8988T (cell line): ENCODE results near the gene SLC25A11.

Source experiments
- DNase-seq: peaks from one replicate; pipeline ENCODE4 v3.0.0; 2011

SLC25A11 gene

DNA sequence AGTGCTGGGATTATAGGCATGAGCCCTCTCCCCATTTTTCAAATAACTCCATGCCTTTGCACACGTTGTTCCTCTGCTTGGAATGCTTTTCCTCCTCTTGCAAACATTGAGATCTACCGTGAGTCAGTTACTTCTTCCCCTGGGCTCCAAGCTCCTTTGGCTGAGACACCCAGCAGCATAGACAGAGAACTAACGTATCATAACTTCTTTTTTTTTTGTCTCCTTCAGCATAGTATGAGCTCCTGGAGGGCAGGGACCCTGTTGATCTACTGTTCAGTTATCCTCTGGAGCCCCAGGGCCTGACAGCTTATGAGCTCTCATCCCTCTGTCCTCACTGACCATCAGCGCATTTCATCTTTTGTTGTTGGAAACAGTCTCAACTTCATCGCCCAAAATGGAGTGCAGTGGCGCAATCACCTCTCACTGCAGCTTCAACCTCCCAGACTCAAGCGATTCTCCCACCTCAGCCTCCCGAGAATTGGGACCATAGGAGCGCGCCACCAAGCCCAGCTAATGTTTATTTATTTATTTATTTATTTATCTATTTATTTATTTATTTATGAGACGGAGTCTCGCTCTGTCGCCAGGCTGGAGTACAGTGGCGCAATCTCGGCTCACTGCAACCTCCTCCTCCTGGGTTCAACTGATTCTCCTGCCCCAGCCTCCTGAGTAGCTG lies 25.6 kb upstream of the SLC25A11 start:
- no peak for DNase-seq

DNA sequence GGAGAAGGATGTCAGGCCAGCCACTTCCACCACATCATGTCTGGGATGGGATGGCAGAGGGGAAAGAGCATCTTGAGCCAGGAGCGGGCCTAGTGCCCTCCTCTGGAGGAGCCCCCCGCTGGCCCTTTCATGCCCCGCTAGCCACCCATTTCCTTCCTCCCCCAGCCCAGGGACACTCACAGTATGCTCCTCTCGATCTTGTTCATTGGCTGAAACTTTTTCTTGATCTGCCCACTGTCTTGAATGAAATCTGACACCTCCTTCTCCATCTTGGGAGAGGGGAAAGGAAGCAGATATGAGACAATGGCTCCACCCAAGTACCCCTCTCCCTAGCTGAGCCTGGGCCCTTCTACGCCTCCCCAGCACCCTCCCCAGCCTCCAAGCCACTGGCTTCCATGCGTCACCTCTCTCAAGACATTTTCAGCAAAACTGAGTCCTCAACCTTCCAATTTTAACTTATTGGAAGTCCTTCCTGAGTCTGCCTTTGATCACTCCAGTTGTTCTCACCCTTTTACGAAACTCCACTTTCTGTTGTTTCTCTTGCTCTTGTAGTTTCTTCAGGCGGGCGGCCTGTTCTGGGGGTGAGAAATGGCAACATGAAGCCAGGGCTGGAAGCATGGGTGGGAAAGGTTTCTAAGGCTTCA lies 20.6 kb upstream of the SLC25A11 start:
- no peak for DNase-seq

DNA sequence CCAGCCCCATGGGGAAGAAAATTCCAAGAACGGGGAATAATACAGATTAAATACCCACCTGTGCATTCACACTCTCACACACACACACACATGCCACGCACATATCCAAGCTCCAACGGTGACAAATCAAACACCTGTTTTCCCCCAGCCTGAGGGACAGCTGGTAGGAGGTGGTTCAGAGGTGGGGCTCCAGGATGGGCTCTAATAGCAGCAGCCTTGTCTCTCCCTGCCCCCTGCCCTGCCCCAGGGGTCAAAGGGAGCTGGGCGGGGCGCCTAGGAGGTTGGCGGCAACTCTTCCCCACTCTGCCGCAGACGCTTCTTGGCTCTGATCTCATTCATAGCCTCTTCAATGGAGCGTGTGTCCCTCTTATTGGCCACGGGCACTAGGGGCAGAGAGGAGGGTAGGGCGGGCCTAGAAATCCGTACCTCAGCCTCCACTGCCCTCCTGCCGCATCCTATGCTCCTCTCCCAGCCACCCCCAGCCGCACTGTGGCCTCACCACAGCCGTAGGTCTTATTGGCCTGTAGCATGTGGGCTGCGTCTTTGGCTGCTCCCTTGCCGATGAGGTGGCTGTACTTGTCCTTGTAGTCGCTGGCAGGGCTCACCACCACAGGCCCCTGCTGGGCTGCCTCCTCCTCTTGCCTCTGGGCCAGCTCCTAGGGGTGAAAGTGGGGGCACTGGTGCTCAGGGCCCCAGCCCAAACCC lies 19.6 kb upstream of the SLC25A11 start:
- DNase-seq = no peak

DNA sequence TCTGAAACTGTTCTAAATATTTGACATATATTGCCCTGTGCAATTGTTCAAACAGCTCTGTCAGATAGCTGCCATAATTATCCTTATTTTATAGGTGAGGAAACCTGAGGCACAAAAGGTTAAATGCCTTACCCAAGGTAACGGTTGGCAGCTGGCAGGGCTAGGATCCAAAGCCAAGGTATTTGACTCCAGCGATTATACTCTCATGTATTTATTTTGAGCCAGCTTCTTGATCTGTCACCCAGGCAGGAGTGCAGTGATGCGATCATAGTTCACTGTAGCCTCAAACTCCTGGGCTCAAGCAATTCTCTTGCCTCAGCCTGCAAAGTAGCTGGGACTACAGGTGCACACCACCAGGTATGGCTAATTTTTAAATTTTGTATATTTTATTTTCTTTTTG lies 18.3 kb upstream of the SLC25A11 start:
- DNase-seq = no peak

DNA sequence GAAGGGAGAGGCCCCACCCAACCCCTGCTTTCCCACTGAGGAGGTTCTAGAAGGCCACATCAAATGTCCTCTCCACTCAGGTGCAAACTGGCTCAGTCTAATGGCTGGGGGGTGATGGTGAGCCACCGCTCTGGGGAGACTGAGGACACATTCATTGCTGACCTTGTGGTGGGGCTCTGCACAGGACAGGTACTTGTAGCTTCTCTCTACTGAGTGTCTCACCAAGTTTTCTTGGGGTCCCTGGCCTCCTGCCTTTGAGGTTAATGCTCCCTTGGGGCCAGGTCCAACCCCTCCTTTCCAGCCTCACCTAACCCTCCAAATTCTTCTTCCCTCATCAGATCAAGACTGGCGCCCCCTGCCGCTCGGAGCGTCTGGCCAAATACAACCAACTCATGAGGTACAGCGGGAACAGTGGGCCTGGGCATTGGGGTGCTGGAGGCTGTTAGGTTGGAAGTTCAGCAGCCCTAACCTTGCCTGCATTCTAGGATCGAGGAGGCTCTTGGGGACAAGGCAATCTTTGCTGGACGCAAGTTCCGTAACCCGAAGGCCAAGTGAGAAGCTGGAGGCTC lies 16.7 kb upstream of the SLC25A11 start:
- DNase-seq = no peak

DNA sequence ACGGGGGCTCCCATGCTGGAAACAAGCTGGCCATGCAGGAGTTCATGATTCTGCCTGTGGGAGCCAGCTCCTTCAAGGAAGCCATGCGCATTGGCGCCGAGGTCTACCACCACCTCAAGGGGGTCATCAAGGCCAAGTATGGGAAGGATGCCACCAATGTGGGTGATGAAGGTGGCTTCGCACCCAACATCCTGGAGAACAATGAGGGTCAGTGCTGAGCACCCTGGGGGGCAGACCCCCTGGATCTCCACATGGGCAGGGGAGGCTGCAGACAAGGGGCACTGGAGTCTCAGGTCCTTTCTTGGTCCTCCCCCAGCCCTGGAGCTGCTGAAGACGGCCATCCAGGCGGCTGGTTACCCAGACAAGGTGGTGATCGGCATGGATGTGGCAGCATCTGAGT lies 15.2 kb upstream of the SLC25A11 start:
- no peak for DNase-seq

DNA sequence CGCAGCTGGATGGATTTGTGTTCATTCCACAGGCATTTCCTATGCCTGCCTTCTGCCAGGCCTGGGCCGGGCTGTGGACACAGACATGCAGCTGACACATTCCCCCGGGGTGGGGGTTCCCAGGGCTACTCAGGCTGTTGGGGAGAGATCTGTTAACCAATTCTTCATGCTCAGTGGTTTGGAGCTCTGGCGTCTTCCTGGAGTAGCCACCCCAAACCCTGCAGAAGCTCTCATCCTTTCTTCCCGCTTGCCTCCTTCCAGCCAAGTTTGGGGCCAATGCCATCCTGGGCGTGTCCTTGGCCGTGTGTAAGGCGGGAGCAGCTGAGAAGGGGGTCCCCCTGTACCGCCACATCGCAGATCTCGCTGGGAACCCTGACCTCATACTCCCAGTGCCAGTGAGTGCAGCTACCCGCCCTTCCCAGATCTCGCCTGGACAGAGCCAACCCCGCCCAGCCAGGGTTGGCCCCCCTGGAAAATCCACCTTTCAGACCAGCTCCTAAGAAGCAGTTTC lies 13.7 kb upstream of the SLC25A11 start:
- DNase-seq = no peak

DNA sequence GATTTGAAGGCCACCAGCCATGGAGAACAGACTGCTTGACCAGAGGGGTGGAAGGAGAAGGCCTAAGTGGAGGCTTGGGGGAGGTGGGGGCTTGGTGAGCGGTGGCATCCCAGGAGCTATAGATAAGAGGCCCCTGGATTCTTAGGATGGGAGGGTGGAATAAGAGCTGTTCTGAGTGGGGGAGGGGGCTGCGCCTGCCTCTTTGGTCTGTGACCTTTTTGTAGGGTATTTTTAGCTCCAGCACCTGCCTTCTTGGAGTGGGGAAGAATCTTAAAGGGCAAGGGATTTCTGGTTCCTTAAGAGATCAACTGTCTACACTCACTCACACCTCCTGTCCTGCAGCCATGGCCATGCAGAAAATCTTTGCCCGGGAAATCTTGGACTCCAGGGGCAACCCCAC lies 11.6 kb upstream of the SLC25A11 start:
- DNase-seq = no peak

DNA sequence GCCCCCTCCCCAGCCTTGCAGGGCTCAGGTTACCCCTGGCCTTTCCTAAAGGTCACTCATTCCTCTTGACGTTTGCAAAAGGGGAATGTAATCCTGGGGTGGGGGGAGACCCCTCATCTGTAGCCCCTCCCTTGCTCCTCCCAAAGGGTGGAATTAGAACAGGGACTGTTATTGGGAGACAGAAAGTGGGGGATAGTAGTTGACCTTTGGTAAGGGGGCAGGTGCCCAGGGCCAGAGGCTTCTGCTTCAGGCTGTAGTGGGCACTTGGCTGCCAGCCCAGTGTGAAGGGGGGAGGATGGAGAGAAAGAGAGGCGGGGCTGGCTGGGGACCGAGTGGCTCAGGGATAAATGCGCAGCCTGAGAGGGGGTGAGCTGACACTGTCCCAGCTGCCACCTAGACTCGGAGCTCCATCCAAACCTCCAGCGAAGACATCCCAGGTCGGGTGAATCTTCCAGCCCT lies 10.9 kb upstream of the SLC25A11 start, which contains the start of gene ENO3:
Gene ENO3 (plus strand): TSS at position 374 of the 459 bp plus-strand sequence. CDS start 711 bp downstream, outside the sequence.
- no peak for DNase-seq

DNA sequence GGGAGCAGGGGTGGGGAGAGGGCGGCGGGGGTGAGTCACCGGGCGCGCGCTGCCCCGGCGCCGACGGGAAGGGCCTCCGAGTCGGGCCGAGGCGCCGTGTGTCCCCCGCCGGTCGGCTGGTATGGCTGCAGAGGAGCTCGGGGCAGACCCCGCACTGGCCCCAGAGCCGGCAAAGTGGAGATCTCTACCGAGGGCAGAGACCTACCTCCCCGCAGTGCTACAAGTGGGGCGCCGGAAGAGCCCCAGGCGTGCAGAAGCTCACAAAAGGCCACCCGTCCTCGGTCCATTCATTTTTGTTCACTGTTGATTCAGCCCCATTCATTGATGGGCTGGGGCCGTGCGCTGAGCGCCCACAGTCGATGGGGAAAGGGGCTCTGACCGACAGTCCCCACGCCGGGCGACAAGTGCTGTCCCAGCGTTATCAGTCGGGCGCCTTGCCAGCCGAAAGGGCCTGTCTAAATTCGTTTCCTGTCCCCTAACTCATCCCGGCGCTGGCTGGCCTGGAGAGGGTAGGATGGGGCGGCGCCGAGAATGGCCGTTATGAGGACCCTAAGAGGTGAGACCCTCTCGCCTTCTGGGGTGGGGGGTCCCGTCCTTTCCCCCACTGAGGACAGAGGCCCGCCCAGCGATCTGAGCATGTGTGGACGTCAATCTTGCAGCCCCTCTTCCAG lies 10.4 kb upstream of the SLC25A11 start:
- no peak for DNase-seq

DNA sequence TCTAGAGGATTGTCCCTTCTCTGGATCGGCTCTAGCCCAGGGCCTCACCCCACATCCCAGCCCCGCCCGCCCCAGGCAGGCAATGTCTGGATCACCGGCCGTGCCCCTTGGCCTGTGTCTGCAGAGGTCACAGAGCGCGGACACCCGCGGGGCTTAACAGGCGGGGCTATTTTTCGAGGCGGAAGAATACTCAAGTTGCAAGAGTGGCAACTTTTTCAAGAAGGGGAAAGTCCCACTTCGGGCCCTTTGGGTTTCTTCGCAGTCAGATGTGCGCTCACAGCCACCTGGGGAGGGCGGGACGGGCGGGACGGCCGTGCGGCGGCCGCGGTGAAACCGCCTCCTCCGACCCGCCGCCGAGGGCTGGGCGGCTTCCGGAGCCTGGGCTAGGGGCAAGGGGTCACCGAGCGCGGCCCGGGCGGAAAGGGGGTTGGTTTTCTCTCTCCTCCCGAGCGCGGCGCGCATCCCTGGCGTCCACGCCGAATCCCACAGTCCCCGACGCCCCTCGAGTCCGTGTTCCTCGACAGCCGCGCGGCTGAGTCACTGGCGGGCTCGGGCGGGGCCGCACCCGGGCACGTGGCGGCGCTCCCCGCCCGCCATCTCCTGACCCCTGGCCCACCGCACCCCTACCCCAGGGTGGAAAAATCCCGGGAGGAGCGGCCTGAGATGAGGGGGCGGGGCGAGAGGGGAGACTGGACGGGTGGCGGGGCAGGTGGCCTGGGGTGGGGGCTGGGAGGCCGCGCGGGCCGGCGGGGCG lies 9.7 kb upstream of the SLC25A11 start:
- DNase-seq = peak; percentile 64

DNA sequence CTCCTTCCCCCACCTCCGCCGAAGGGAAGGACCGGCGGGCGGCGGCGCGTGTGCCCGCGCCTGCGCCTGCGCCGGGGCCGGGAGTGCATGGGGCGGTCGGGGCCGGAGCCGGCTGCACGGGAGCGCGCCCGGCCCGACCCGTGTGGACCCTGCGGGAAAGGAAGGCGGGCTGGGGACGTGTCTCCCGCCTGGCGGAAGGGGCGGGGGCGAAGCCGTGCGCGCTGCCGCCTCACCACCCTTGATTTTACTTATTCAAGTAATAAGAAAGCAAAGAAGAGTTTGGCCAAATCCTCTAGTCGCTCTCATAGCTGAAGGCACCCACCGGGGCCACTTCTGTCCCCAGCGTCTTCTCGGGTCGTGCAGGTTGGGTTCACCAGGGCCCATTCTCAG lies 9.1 kb upstream of the SLC25A11 start:
- DNase-seq = peak; percentile 95

DNA sequence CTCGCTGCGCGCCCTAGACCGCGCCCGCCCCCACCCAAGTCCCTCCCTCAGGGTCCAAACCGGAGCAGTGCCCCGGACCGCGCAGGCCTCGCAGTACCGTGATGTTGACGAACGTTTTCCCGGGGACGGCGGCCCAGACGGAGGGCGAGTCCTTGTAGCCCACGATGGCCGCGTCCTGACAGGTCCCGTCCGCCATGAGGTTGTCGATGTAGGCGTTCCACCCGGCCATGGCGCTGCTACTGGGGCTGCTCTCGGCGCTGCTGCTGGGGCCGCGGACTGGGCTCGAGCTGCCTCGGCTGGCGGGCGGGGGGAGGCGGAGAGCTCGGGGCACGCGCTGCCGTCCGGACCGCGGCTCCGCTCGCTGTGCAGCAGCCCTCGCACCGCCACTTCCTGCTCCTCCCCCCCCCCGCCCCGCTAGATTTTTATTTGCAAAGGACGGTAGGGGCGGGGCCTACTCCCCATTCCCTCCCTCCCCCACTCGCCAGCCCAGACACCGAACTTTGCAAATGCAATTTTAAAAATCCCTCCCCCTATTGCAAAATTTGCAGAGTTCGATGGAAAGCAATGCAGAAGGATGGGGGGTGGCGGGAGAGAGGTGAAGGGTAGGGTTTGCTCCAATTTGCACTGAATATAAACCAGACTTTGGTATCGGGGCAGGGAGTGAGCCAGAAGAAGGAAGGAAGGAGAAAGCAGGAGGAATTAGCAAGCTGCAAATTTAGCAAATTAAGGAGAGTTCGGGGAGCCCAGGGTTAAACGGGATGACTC lies 8.5 kb upstream of the SLC25A11 start, which contains the start of gene PFN1:
Gene PFN1 (minus strand): TSS at position 365 of the 765 bp plus-strand sequence. CDS start 136 bp downstream, at position 229.
- DNase-seq = peak; percentile 82

DNA sequence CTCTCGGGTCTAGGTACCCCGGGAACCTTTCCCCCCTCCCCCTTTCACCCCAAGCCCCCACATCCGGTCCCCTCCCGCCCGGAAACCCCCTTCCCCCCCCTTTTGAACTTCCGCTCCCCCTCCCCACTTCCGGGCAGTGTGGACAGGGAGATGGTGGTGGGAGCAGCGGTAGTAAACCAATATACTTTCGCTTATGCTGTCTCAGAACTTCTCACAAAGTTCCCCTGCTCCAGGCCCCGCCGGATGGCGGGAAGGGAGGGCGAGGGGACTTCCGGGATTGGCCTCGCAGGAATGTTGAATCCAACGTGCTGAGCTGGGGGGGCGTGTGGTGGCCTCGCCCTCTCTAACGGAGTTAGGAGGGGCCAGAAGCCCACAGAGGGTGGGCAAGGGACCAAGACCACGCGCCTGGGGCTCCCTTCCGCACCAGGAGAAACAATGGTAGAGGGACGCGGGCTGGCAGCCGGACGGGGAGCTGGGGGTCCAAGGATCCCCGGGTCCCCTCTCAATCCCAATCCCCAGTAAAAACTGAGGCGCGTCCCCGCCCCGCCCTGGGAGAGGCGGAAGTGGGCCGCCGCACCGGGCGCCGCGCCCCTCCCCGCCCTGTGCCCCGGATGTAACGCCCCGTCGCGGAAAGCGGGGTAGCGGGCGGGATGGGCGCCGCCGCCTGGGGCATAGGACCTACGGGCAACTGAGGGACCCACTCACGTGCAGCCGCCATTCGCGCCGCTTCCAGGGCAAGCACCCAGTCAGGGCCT lies 7.7 kb upstream of the SLC25A11 start:
- peak; percentile 40 for DNase-seq

DNA sequence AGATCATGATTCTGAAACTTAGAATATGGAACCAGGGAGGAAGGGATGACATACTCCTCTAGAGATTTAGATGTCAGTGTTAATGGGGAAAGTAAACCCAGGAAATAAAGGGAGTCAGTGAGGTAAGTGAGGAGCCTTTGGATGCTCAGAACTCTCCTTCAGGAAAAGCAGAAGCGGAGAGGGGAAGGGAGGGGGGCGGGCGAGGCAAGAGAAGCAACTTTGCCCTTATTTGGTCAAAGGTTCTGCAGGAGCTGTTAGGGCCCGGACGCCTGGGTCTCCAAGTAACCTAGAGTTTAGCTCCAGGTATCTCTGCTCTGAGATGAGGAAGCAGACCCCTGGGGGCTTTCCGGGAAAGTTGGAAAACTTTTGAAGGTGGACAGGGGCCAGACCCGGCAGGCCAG lies 7.2 kb upstream of the SLC25A11 start:
- DNase-seq = peak; percentile 15

DNA sequence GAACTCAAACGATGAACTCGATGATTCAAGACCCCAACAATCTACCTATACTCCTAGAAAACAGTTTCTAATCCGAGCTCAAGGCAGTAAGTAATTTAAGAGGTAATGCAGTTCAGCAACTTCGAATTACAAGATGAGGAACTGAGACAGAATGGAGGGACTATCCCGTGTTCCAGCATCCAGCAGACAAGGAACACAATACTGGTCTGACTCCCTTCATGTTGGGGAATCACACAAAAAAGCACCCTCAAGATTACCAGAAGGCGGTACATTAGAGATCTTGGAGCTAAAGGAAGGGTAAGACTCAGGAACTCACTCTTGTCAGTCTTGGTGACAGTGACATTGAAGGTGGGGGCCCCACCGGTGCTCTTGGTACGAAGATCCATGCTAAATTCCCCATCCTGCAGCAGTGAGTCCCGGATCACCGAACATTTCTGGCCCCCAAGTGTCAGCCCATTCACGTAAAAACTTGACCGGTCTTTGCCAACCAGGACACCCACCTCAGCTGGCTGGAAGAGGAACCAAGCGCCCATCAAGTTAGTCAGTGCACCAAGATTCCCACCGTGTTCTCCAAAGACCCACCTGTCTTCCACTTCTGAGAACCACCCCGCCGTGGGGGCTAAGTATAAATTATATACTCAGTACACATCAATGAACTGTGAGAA lies 6.6 kb upstream of the SLC25A11 start:
- DNase-seq = peak; percentile 7

DNA sequence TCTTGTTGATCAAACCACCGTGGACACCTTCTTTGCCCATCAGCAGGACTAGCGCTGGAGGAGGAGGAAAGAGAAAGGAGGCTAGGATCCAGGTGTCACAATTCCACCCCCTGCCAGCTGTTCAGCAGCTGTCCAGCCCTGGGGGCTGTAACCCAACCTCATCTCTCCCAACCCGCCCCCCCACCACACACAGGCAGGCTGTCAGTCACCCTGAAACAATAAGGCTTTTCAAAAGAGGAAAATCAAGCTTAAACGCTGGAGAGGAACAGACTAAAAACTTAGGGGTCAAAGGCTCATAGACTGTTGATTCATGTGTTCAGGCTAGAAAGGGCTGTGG lies 6.1 kb upstream of the SLC25A11 start:
- peak; percentile 25 for DNase-seq

DNA sequence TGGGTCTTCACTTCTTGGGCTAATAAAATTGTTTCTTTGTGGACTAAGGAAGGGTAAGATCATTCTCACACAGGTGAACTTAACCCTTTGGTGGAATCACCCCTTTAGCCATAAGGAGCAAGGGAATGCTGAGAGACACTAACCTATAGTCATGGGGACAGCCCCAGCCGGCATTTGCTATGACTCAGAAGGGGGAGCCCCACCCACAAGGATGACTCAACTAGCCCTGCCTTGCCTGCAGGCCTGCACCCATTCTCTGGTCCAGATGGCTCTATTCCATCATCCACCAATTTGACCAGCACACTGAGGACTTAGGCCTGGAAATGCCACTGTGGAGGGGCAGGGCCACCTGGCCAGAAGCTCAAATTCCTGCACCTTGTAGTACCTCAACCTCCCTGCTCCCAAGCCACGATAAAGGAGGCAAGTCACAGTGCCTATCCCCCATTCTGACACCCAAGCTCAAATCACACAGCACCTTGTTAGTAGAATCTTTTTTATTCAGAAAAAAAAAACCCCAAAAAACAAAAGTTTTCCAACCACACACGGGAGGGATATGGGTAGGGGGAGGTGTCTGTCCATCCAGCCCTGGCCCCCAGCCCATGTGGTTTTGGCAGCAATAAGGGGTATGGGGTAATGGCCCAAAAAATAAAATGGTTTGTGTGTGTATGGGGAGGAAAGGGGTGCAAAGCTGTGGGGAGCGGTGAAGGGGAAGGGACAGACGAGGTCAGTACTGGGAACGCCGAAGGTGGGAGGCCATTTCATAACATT lies 5.5 kb upstream of the SLC25A11 start:
- peak; percentile 83 for DNase-seq

DNA sequence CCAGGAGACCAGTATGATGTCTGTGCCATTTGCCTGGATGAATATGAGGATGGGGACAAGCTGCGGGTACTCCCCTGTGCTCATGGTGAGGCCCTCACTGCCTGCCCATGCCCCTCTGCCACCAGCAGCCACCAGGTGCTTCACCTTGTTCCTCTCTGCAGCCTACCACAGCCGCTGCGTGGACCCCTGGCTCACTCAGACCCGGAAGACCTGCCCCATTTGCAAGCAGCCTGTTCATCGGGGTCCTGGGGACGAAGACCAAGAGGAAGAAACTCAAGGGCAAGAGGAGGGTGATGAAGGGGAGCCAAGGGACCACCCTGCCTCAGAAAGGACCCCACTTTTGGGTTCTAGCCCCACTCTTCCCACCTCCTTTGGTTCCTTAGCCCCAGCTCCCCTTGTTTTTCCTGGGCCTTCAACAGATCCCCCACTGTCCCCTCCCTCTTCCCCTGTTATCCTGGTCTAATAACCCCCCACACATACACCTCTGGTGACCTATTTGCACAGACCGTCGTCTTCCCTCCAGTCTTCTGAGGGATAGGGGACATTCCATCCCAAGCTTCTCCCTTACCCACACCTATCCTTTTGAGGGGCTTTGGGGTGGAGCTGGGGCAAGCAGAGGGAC lies 4.8 kb upstream of the SLC25A11 start:
- DNase-seq = no peak
